PFSK-1 (cell line): Measurements from ENCODE around the gene GAL3ST1.

ENCODE experiments used
- FOXP2 ChIP-seq: optimal IDR thresholded peaks from 2 replicates; pipeline ENCODE3; 2011; ENCODE audit warnings: borderline replicate concordance, control low read depth, inconsistent platforms; ENCODE audit not compliant: insufficient read depth; ENCODE audit errors: extremely low read length, extremely low read depth
- POLR2AphosphoS5 ChIP-seq: IDR thresholded peaks from 2 replicates; pipeline ENCODE4 v1.6.1; 2012; ENCODE audit warnings: low read depth, mild to moderate bottlenecking, control low read depth, low read length, moderate library complexity
- REST ChIP-seq, 2 experiments: IDR thresholded peaks; 2 replicates each; pipeline versions ENCODE4 v1.6.1 to v1.8.0; 2011 to 2012; ENCODE audit warnings: low read depth in 2 of 2, low read length in 2 of 2, control low read depth in 1 of 2, inconsistent platforms in 1 of 2, mild to moderate bottlenecking in 1 of 2, moderate library complexity in 1 of 2; ENCODE audit not compliant: insufficient read depth in 1 of 2
- SIN3A ChIP-seq: IDR thresholded peaks from 2 replicates; pipeline ENCODE4 v1.6.1; 2012; ENCODE audit warnings: mild to moderate bottlenecking, low read length, moderate library complexity, borderline replicate concordance; ENCODE audit not compliant: insufficient read depth
- TAF1 ChIP-seq: IDR thresholded peaks from 2 replicates; pipeline ENCODE4 v1.6.1; 2012; ENCODE audit warnings: low read length, control low read depth, borderline replicate concordance; ENCODE audit not compliant: insufficient read depth

GAL3ST1 gene

DNA sequence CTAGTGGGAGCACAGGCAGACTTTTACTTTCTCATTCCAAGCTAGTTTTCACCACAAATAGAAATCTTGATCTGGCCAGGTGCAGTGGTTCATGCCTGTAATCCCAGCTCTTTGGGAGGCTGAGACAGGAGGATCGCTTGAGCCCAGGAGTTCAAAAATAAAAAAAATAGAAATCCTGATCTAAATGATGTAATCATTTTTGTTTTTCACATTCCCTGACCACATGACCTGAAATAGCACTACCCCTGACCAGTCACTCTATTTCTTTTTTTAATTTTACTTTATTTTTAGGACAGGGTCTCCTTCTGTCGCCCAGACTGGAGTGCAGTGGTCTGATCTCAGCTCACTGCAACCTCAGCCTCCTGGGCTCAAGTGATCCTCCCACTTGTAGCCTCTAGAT lies 30.3 kb upstream of the GAL3ST1 start:
- TF ChIP-seq SIN3A (no peak), TAF1 (no peak), FOXP2 (no peak), REST (IDR thresholded peaks at IDR 0.05; ENCODE audit: insufficient read depth in 1 of 2, low read depth in 2 of 2, low read length in 2 of 2) (no peak), POLR2AphosphoS5 (no peak)

DNA sequence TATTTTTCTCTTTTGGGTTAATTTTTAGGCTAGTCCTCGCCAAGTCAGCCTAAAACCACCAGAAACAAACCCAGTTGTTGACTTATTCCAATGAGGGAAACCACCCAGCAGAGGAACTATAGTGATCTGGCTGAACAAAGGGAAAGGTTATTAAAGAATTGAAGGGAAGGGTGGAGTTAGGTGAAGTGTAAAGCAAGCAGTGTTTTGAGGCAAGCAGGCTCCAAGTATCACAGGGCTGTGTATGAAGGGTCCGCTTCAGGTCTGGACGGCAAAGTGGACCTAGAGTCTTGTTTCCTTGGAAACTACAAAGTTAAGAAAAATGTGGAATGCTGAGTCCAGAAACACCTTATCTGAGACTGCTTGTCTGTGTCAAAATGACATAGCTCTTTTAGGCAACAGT lies 29.3 kb upstream of the GAL3ST1 start:
- no peak for TF ChIP-seq POLR2AphosphoS5
- no peak for TF ChIP-seq SIN3A

GRCh38 chr22:30602049-30602448 lies 27.6 kb upstream of the GAL3ST1 start:
- TF ChIP-seq TAF1 (no peak), REST (IDR thresholded peaks at IDR 0.05; ENCODE audit: insufficient read depth in 1 of 2, low read depth in 2 of 2, low read length in 2 of 2) (no peak), SIN3A (no peak)

- no peak for TF ChIP-seq REST (IDR thresholded peaks at IDR 0.05; ENCODE audit: insufficient read depth in 1 of 2, low read depth in 2 of 2, low read length in 2 of 2)
- no peak for TF ChIP-seq TAF1
- TF ChIP-seq FOXP2, result no peak
- TF ChIP-seq POLR2AphosphoS5, result no peak
- no peak for TF ChIP-seq SIN3A
Measured at GRCh38 chr22:30601464-30601863, 27.0 kb upstream of the GAL3ST1 start.

DNA sequence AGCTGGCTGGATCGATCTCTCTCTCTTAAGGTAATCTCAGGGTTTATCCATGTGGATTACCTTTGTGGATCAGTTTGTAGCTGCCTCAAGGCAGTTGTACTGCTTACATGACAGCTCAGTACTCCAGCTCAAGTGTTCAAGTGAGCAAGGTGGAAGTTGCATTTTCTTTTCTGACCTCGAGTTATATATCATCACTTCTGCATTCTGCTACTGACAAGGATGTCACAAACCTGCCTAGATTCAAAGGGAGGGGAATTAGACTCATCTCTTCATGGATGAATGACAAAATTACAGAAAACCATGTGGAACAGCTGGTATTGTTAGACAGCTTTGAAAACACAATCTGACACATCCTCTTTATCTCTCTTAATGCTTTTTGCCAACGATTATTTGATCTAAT lies 26.5 kb upstream of the GAL3ST1 start:
- TF ChIP-seq TAF1, result no peak

DNA sequence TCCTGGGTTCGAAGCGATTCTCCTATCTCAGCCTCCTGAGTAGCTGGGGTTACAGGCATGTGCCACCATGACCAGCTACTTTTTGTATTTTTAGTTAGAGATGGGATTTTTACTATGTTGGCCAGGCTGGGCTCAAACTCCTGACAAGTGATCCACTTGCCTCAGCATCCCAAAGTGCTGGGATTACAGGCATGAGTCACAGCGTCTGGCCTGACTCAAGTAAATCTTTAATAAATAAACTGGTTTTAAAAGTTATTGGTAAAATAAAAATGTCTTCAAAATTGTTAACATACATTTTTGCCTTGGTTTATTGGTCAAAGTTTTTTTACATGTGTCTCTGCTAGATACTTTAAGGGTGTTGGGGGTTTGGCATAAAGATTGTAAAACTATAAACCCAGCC lies 24.5 kb upstream of the GAL3ST1 start:
- TF ChIP-seq REST (IDR thresholded peaks at IDR 0.05; ENCODE audit: insufficient read depth in 1 of 2, low read depth in 2 of 2, low read length in 2 of 2) (no peak), FOXP2 (no peak), TAF1 (no peak), POLR2AphosphoS5 (no peak), SIN3A (no peak)
